OCI-LY1 (cell line): ENCODE data around the gene HELZ2.

Source experiments
- H2AFZ ChIP-seq: fragments of 200-600 bp; sonication (generic), shearing (Covaris generic); 2 replicates; pipeline ENCODE4 v1.6.0; 2014; ENCODE audit warnings: antibody characterized with exemption, mild to moderate bottlenecking, low read length
- H3F3A ChIP-seq: fragments of 200-600 bp; sonication (generic), shearing (Covaris generic); 2 replicates; pipeline ENCODE4 v1.6.0; 2014; ENCODE audit warnings: mild to moderate bottlenecking, antibody characterized with exemption, low read length, moderate library complexity; ENCODE audit not compliant: insufficient read depth
- H3K27ac ChIP-seq: fragments of 200-600 bp; sonication (generic); 2 replicates; pipeline ENCODE4 v1.5.1; 2014; ENCODE audit warnings: low read length, mixed run types, mild to moderate bottlenecking, low read depth; ENCODE audit not compliant: poor library complexity, severe bottlenecking
- H3K27me3 ChIP-seq: fragments of 200-600 bp; sonication (generic); 2 replicates; pipeline ENCODE4 v1.6.0; 2014; ENCODE audit warnings: antibody characterized with exemption, mild to moderate bottlenecking, low read length, moderate library complexity; ENCODE audit not compliant: insufficient read depth
- H3K36me3 ChIP-seq: fragments of 200-600 bp; sonication (generic); 2 replicates; pipeline ENCODE4 v1.6.1; 2014; ENCODE audit warnings: mild to moderate bottlenecking, antibody characterized with exemption, low read length, moderate library complexity, mixed read lengths; ENCODE audit not compliant: insufficient read depth
- H3K4me1 ChIP-seq: fragments of 200-600 bp; sonication (generic); 2 replicates; pipeline ENCODE4 v1.5.1; 2014; ENCODE audit warnings: mild to moderate bottlenecking, low read length, moderate library complexity; ENCODE audit not compliant: insufficient read depth, severe bottlenecking
- H3K4me2 ChIP-seq: fragments of 200-600 bp; sonication (generic), shearing (Covaris generic); 2 replicates; pipeline ENCODE4 v1.6.1; 2014; ENCODE audit warnings: low read length
- H3K4me3 ChIP-seq: fragments of 200-600 bp; sonication (generic); 2 replicates; pipeline ENCODE4 v1.5.1; 2014; ENCODE audit warnings: low read length, low read depth, mild to moderate bottlenecking, mixed read lengths; ENCODE audit not compliant: poor library complexity, severe bottlenecking
- H3K79me2 ChIP-seq: fragments of 200-600 bp; shearing (Covaris generic); 2 replicates; pipeline ENCODE4 v1.6.1; 2016; ENCODE audit warnings: mixed run types, low read length, mixed read lengths; ENCODE audit not compliant: insufficient read depth
- H3K9ac ChIP-seq: fragments of 200-600 bp; sonication (generic), shearing (Covaris generic); 2 replicates; pipeline ENCODE4 v1.6.1; 2014; ENCODE audit warnings: mild to moderate bottlenecking, low read length, mixed read lengths
- H3K9me2 ChIP-seq: fragments of 200-600 bp; sonication (generic), shearing (Covaris generic); 2 replicates; pipeline ENCODE4 v1.6.1; 2014; ENCODE audit warnings: low read depth, mild to moderate bottlenecking, low read length, mixed read lengths
- H3K9me3 ChIP-seq: fragments of 200-600 bp; shearing (Covaris generic); 2 replicates; pipeline ENCODE4 v1.6.1; 2014; ENCODE audit warnings: low read length, mixed read lengths
- H4K20me1 ChIP-seq: fragments of 200-600 bp; sonication (generic), shearing (Covaris generic); 2 replicates; pipeline ENCODE4 v1.6.0; 2016; ENCODE audit warnings: mild to moderate bottlenecking, low read length; ENCODE audit not compliant: insufficient read depth
- EZH2 ChIP-seq: fragments of 200-600 bp; sonication (generic), shearing (Covaris generic); IDR thresholded peaks from 2 replicates; pipeline ENCODE4 v1.8.0; 2017; ENCODE audit warnings: borderline replicate concordance, mixed run types, mild to moderate bottlenecking, antibody characterized with exemption, low read length, moderate library complexity, mixed read lengths
- TF ChIP-seq, protein P1 (sequence below): fragments of 200-600 bp; sonication (generic), shearing (Covaris generic); IDR thresholded peaks from 2 replicates; pipeline ENCODE4 v1.5.1; 2017; ENCODE audit warnings: mild to moderate bottlenecking, antibody characterized with exemption, low read length, moderate library complexity, mixed read lengths

Gene HELZ2

DNA sequence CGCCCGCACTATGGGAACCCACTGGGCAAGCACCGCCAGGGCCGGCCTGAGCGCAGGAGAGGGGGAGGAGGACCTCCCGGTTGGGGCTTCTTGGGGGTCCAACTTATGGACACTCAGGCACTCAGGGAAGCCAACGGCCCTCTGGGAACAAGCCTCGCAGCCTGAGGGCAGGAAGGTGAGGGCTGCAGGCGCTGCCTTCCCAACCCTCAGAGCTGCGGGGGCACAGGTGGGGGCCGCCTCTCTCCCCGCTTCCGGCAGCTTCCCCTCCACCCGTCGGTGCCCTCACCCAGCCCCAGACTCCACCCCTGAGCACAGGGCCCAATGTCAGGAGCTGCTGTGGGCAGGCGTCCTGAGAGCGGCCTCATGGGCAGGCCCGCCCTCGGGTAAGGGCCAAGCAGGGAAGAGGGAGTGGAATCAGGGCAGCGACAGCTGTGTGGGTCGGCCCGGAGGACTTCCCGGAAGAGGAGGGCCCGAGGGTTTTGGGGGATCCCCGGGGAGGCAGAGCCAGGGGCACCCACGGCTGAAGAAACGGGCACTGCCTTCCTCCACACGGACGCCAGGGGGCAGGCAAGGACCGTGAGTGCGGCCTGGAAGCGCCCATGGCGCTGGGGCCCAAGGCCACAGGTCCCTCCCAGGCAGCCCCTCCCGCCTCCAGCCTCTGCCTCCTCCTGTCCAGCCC, 36.4 kb downstream of the HELZ2 start:
- no peak overlapping the region for H2AFZ ChIP-seq
- TF ChIP-seq EZH2 = no peak
- TF ChIP-seq, protein P1, sequence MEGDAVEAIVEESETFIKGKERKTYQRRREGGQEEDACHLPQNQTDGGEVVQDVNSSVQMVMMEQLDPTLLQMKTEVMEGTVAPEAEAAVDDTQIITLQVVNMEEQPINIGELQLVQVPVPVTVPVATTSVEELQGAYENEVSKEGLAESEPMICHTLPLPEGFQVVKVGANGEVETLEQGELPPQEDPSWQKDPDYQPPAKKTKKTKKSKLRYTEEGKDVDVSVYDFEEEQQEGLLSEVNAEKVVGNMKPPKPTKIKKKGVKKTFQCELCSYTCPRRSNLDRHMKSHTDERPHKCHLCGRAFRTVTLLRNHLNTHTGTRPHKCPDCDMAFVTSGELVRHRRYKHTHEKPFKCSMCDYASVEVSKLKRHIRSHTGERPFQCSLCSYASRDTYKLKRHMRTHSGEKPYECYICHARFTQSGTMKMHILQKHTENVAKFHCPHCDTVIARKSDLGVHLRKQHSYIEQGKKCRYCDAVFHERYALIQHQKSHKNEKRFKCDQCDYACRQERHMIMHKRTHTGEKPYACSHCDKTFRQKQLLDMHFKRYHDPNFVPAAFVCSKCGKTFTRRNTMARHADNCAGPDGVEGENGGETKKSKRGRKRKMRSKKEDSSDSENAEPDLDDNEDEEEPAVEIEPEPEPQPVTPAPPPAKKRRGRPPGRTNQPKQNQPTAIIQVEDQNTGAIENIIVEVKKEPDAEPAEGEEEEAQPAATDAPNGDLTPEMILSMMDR = peak; percentile 95
- no peaks in the 10 kb centered on the region for H3K9me3 ChIP-seq
- H3K79me2 ChIP-seq = no peaks in the 10 kb centered on the region
- H3K4me1 ChIP-seq = peaks cover 17% of the 10 kb centered on the region
- H3K27ac ChIP-seq = no peak overlapping the region
- peak overlapping the region; percentile 60 for H3K4me3 ChIP-seq
- peak overlapping the region; percentile 69 for H3K4me2 ChIP-seq
- H3K9me2 ChIP-seq = no peaks in the 10 kb centered on the region
- no peaks in the 10 kb centered on the region for H4K20me1 ChIP-seq
- H3F3A ChIP-seq = no peaks in the 10 kb centered on the region
- peak overlapping the region; percentile 64 for H3K9ac ChIP-seq
- H3K36me3 ChIP-seq = no peaks in the 10 kb centered on the region
- H3K27me3 ChIP-seq = peaks cover 12% of the 10 kb centered on the region; the same call in 1 of the 2 replicates

DNA sequence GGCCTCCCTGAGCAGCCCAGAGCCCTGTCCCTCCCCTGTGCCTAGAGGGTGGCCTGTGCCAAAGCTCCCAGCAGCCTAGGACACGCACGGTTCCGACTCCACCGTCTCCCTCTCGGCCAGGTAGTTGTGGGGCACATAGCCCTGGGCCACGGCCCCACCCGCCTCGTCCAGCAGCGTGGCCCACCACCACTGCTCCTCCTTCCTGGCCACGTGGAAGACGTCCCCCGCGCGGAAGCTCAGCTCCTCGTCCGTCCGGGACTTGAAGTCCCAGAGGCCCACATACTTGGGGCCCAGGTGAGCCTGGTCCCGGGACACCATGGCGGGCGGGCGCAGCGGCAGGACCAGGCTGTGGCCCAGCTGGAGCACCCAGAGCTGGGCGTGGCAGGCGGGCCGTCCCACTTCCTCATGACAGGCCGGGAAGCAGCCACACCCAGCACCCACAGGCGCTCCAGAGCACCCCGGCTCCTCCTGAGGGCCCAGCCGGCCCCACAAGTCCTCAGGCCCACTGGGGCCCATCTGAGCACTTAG, 37.0 kb downstream of the HELZ2 start, which contains the start of gene PTK6:
TSS of gene PTK6 (minus strand) at position 380 of the 528 bp plus-strand sequence. CDS start at position 318, 62 bp downstream.
- peaks cover 12% of the 10 kb centered on the region; the same call in 1 of the 2 replicates for H3K27me3 ChIP-seq
- no peaks in the 10 kb centered on the region for H3K9me3 ChIP-seq
- H3K36me3 ChIP-seq = no peaks in the 10 kb centered on the region
- H3F3A ChIP-seq = no peaks in the 10 kb centered on the region
- peak within 1 kb of the TSS; percentile 69 for H3K4me2 ChIP-seq
- H3K4me1 ChIP-seq = peaks cover 17% of the 10 kb centered on the region
- H3K27ac ChIP-seq = no peak within 1 kb of the TSS
- H2AFZ ChIP-seq = no peak within 1 kb of the TSS
- H4K20me1 ChIP-seq = no peaks in the 10 kb centered on the region
- no peak for TF ChIP-seq EZH2
- TF ChIP-seq, protein P1 = no peak
- H3K9me2 ChIP-seq = no peaks in the 10 kb centered on the region
- peak within 1 kb of the TSS; percentile 64 for H3K9ac ChIP-seq
- H3K4me3 ChIP-seq = peak within 1 kb of the TSS; percentile 60
- no peaks in the 10 kb centered on the region for H3K79me2 ChIP-seq

DNA sequence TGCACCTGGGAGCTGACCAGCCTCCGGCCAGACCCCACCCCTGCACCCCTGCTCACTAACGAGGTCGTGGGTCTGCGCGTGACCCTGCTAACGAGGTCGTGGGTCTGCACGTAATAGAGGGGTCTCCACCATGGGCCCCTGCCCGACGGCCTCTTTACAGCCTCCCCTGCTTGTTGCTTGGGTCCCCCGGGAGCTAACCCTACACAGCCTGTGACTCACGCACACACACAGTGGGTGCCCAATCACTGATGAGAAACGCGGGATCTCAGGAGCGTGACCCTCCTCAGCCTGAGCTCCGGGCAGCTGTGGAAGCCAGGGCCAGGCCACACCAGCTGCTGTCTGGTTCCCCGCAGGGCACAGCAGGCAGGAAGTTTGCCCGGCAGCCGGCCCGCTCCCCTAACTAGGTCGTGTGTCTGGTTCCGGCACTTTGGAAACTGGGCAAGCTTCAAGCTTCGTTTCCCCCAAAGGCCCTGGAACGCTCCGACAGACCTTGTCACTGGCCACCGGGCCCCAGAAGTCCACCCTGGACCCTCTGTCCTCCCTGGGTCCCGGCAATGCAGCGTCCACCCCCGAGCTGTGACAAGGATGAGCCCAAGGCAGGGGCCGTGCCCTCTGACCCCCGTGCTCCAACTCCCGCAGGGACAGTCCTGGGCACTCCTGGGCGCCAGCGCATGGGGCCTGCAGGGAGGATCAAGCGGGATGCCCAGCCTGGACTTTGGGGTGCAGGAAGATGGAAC, 37.6 kb downstream of the HELZ2 start:
- peaks cover 12% of the 10 kb centered on the region; the same call in 1 of the 2 replicates for H3K27me3 ChIP-seq
- no peaks in the 10 kb centered on the region for H3K79me2 ChIP-seq
- H3K4me3 ChIP-seq = peak overlapping the region; percentile 60
- no peaks in the 10 kb centered on the region for H3K36me3 ChIP-seq
- no peak overlapping the region; the same call in 1 of the 2 replicates for H3K9ac ChIP-seq
- peaks cover 17% of the 10 kb centered on the region for H3K4me1 ChIP-seq
- no peaks in the 10 kb centered on the region for H3K9me2 ChIP-seq
- peak overlapping the region; percentile 69; the same call in 1 of the 2 replicates for H3K4me2 ChIP-seq
- no peak overlapping the region for H3K27ac ChIP-seq
- H4K20me1 ChIP-seq = no peaks in the 10 kb centered on the region
- no peak overlapping the region for H2AFZ ChIP-seq
- TF ChIP-seq, protein P1 = no peak
- TF ChIP-seq EZH2 = no peak
- no peaks in the 10 kb centered on the region for H3F3A ChIP-seq
- no peaks in the 10 kb centered on the region for H3K9me3 ChIP-seq
